Left cardiac atrium (tissue), 4 donors: ENCODE data around the gene GPN1. TPM values are rescaled to one million over a fixed set of nuclear protein-coding genes. Genes with fewer than 3 reads are reported as not detected.
"Not testable (repeated sequence)": the region's sequence is repeated elsewhere in the genome, so short reads cannot be mapped to it uniquely, and the experiment has no call there.

Experiments used
- ATAC-seq, 2 donors: fragments of 200-7000 bp; cut with Tn5 transposase; one replicate each; pipeline ENCODE4 v1.9.1; 2020; ENCODE audit warnings: mild to moderate bottlenecking in 2 of 2, moderate library complexity in 2 of 2
- DNase-seq: peaks from one replicate; pipeline ENCODE4 v3.0.0-alpha.2; 2020
- intact Hi-C, 2 donors: fragments of 100-400 bp; cut with DNase I; formaldehyde crosslinking; loops; one replicate each; pipeline versions ENCODE4 v1.14.1 to v1.15.1; 2022 to 2023
- total RNA-seq, 2 donors: library from RNA; stranded (reverse); fragmentation: NEBNext Ultra II Directional; extraction: Animal tissue kit (Norgen Biotek cat#: 25700); gene quantifications; one replicate each; pipeline ENCODE4 v1.2.1, GENCODE V29; 2021
- donor health status: DM: no; HTN: yes; CAD: no.
- donor health status: DM: no; HTN: yes; CAD: no; lungs with severe emphysema.
- donor health status: DM: yes; HTN: yes; CAD: no.
- donor health status: Dilated cardiomyopathy.

GPN1 gene
- total RNA-seq, 2 donors from 2014 or later, result 19.7 to 20.6 TPM

GRCh38 chr2:27622921-27623384, 5.9 kb upstream of the GPN1 start:
- DNase-seq, result no peak
- ATAC-seq, result no peak
- intact Hi-C loops, result no loop called here

GRCh38 chr2:27624943-27625342, 3.9 kb upstream of the GPN1 start:
- ATAC-seq (no peak), DNase-seq (no peak)
- intact Hi-C loops, result no loop called here

- ATAC-seq, intact Hi-C loops, DNase-seq: not testable (repeated sequence)
These were observed 2.5 kb upstream of the GPN1 start for GRCh38 chr2:27626323-27626722.

DNA sequence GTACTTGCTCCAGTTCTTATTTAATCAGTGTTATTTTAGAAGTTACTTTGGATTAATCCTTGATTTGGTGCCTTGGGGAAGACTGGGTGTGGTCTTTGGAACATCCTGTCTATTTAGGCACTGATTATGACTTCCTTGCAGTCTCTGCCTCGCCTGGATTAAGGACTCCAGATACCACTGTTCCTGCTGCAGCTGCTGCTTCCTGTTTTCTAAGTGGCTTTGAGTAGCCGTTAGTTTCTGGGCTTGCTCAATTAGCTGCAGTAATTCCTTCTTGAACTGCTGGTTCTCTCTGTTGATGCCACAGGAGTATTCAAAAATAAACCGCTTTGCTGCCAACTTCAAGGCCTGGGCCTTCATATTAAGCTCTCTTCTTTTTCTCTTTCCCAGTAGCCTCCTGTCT, 1.9 kb upstream of the GPN1 start:
- intact Hi-C loops, DNase-seq: not testable (repeated sequence)
- ATAC-seq, result peak in 1 of 2 donors; percentile 10

DNA sequence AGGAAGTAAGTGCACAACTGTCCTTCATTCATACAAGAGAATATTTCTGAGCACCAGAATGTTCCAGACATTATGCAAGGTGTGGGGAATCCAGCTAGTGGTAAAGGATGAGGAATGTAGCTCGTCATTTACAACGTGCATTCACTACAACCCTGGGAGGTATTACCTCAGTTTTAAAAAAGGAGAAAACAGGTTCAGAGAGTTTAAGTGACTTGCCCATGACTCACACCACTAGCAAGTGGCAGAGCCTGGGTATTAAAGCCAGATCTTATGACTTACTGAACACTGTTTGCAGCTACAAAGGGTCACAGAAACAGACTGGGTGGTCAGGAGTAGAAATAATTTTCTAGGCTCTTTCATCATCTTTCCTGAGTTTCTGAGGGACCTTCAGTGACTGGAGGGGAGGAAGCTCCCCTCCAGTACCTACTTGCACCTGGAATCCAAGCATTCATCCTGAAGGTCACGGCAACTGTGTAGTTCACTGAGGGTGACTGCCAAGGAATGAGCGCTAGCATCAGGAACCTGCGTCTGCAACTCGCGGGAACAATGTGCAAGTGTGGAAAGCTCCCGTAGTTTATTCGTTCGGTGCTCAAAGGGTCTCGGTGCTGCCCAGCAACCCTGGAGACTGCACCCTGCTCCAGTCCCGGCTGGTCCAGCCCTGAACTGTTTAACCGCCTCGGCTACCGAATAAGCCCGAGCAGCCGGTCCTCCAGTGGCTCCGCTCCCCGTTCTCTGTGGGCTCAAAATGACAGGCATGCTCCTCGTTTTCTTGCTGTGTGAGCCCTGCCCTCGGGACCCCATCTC, 685 bp upstream of the GPN1 start:
- no peak for DNase-seq
- intact Hi-C loops, result no loop called here
- ATAC-seq, result peak; percentile 56 to 67

- intact Hi-C loops, ATAC-seq, DNase-seq: not testable (repeated sequence)
These were observed 1.4 kb downstream of the GPN1 start for GRCh38 chr2:27630257-27630656.

DNA sequence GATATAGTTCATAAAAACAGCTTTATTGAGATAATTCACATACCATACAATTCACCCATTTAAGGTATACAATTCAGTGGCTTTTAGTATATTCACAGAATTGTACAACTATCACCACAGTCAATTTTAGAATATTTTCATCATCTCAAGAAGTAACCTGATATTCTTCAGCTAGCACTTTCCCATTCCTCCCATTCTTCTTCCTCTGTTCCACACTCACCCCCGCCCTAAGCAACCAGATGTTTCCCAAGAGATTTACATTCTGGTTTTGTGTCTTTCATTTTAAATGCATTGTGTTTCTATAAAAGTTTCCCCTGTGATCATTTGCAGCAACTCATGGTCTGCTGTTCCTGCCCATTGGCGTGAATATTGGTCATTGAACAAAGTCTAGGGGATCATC, 5.4 kb downstream of the GPN1 start:
- DNase-seq, result no peak
- no peak for ATAC-seq
- intact Hi-C loops, result no loop called here

DNA sequence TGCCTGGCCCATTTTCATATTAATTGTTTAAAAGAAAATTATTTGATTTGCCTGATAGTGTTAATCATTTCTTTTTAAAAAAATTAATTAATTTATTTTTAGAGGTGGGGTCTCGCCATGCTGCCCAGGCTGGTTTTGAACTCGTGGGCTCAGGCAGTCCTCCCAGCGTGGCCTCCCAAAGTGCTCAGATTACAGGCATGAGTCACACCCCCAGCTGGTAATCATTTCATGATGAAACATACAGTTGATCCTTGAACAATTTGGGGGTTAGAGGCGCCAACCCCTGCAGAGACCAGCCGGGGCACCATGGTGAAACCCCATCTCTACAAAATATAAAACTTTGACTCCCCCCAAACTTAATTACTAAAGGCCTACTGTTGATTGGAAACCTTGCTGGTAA, 7.9 kb downstream of the GPN1 start:
- ATAC-seq (no peak), DNase-seq (no peak)
- intact Hi-C loops, result no loop called here

- ATAC-seq, result no peak
- no peak for DNase-seq
- intact Hi-C loops, result no loop called here
These were observed 9.3 kb downstream of the GPN1 start for GRCh38 chr2:27638037-27638637.

GRCh38 chr2:27638709-27639108, 9.9 kb downstream of the GPN1 start:
- intact Hi-C loops, result no loop called here
- ATAC-seq (no peak), DNase-seq (no peak)

DNA sequence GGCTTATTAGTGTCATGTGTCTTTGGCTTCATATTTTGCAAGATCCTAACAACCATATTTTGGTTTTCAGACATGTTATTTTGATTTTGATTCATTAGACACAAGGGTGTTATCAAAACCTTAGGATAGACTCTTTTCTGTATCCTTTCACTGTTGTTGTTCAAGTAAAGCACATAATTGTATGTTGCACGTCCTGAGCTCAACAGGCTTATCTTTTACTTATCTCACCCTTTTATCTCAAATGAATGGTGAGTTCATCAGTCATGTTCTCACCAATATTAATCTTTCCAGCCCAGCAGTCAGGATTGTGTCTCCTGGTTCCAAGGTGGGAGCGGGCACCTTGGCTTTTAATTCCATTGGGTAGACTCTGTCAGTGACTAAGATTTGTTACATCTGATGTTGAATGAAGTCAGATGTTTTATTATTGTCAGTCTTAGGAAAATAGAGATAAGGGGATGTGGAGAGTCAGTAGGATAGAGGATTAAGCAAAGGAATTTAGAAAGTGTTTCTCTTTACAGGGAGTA, 11.9 kb downstream of the GPN1 start:
- DNase-seq (no peak), ATAC-seq (no peak)
- intact Hi-C loops, result no loop called here

GRCh38 chr2:27645197-27645596, 16.3 kb downstream of the GPN1 start:
- DNase-seq (no peak), ATAC-seq (no peak)
- intact Hi-C loops, result no loop called here

DNA sequence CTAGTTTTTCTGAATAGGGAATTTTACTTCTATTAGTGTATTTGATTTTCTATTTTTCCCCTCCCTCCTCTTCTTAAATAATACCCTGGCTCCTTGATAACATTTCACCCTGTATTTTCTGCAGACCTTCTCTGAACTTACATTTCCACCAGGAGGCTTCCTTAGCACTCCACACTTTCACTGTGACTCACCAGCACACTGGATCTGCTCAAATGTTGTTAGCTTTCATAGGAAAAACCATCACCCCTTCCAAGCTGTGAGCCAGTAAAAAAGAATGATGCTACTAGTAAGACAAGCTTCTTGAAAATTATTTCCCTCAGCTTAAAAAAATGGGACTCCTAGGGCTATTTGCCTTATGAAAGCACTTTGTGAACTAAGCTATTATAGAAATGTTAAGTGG, 18.4 kb downstream of the GPN1 start:
- ATAC-seq (no peak), DNase-seq (no peak)
- intact Hi-C loops, result no loop called here

GRCh38 chr2:27647737-27648136, 18.9 kb downstream of the GPN1 start:
- intact Hi-C loops, result no loop called here
- DNase-seq (no peak), ATAC-seq (no peak)

GRCh38 chr2:27651056-27651455, 22.2 kb downstream of the GPN1 start:
- ATAC-seq (no peak), DNase-seq (no peak)
- intact Hi-C loops, result no loop called here

- DNase-seq (no peak), ATAC-seq (no peak)
- intact Hi-C loops, result no loop called here
These were observed 23.5 kb downstream of the GPN1 start for GRCh38 chr2:27652341-27652740.

DNA sequence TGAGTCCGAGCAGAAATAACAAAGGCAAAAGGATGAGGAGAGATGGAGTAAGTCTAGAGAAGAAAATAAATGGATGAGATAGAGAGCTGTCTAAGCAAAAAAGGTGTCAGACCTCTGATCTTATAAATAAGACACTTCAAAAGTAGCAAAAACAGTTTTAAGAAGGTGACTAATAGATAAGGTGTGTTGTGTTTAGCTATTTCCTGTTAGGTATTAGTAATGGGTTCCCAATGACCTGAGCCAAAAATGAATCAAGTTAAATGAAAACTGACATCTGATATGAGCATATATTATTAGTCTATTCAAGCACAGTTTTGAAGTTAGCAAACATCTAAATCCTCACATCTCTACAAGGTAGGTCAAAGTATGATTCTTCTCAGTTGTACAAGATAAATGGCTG, 23.9 kb downstream of the GPN1 start:
- no peak for DNase-seq
- no peak for ATAC-seq
- intact Hi-C loops, result no loop called here

- ATAC-seq, result no peak
- DNase-seq, result no peak
- intact Hi-C loops, result no loop called here
These were observed 24.5 kb downstream of the GPN1 start for GRCh38 chr2:27653397-27653796.

DNA sequence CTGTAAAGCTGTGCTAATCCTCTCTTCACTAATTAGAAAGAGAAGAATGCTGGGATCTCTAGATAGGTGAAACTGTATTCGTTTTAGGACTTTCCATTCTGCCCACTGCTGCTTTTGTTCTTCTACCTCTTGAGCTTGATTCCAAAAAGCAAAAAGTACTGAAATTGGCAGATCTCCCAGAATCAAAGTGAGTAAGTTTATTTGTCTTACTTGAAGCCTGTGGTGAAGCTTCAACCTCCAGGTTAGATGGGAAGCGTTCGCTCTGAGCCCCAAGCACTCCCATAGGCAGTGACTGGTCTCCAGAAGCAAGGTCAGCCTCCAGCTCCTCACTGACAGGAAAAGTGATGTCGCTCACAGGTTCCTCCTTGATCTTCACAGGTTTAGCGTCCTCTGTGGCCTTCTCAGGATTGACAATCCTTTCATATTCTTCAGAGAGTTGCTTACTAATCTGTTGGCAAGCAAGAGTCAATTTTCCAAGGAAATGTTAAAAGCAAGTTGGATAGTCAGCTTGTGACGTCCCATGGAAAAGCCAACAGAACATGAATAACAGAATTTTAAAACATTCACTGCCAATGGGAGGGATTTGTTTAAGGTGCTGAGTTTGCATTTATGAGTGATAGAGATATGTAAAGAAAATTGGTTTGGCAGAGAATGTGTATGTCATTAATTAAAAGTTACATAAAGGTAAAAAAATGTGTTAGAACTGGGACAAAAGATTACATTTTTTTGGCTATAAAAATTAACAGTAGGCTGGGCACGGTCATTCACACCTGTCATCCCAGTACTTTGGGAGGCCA, 26.5 kb downstream of the GPN1 start:
- no peak for ATAC-seq
- intact Hi-C loops, result no loop called here
- no peak for DNase-seq

GRCh38 chr2:27661371-27661770, 32.5 kb downstream of the GPN1 start:
- DNase-seq (no peak), ATAC-seq (no peak)
- intact Hi-C loops, result no loop called here
